Astrocyte of the spinal cord (primary cell): ENCODE data around the gene SMC1A.

Experiments
- DNase-seq: peaks from one replicate; pipeline ENCODE4 v3.0.0; 2011; ENCODE audit warnings: low read depth, low spot score
- H3K4me3 ChIP-seq: 2 replicates; pipeline ENCODE4 v1.5.1; 2011; ENCODE audit warnings: low read depth, mild to moderate bottlenecking, low read length, moderate library complexity
- in situ Hi-C: cut with HindIII; loops from 2 replicates; pipeline ENCODE4 v1.10.0; 2017; ENCODE audit warnings: low sequenced_read_pairs
- TF ChIP-seq, protein P1 (sequence below): IDR thresholded peaks from 2 replicates; pipeline ENCODE4 v1.5.1; 2012; ENCODE audit warnings: low read depth, mild to moderate bottlenecking, low read length, inconsistent platforms

Gene SMC1A

DNA sequence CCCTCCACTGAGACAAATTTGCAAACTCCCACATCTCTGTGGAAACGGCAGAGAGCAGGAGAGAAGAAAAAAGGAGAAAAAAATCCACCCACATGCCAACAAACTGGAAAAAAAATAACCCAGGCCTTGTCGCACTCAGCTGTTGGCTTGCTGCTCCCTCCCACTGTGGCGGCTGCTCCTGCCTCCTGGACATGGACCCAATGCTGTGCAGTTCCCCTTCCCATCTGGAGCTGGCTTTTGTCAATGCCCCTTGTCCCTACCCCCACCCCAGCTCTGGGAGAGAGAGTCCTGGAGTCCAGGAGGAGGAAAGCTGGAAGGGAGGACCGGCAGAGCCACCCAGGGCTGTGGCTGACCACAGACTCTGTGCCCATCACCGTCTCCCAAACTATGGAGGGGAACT is 90.2 kb downstream of the SMC1A start:
- TF ChIP-seq, protein P1, sequence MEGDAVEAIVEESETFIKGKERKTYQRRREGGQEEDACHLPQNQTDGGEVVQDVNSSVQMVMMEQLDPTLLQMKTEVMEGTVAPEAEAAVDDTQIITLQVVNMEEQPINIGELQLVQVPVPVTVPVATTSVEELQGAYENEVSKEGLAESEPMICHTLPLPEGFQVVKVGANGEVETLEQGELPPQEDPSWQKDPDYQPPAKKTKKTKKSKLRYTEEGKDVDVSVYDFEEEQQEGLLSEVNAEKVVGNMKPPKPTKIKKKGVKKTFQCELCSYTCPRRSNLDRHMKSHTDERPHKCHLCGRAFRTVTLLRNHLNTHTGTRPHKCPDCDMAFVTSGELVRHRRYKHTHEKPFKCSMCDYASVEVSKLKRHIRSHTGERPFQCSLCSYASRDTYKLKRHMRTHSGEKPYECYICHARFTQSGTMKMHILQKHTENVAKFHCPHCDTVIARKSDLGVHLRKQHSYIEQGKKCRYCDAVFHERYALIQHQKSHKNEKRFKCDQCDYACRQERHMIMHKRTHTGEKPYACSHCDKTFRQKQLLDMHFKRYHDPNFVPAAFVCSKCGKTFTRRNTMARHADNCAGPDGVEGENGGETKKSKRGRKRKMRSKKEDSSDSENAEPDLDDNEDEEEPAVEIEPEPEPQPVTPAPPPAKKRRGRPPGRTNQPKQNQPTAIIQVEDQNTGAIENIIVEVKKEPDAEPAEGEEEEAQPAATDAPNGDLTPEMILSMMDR, result no peak
- no peak overlapping the region for H3K4me3 ChIP-seq
- no peak for DNase-seq
- in situ Hi-C loops, result no loop called here

DNA sequence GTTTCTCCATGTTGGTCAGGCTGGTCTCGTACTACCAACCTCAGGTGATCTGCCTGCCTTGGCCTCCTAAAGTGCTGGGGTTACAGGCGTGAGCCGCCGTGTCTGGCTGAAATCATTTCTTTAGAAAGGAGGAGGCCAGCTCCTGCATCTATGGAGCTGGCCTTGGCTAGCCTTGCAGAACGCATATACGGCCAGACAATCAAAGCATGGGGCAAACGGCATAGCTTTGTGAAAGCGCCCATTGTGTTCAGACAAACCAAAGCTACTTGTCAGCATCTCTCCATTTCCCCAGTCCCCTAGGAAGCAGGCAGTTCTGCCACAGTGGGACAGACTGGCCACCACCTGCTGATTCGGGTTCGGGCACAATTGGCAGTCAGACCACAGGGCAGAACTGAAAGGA is 92.1 kb downstream of the SMC1A start:
- H3K4me3 ChIP-seq, result no peak overlapping the region
- TF ChIP-seq, protein P1, result no peak
- in situ Hi-C loops, result no loop called here
- no peak for DNase-seq

DNA sequence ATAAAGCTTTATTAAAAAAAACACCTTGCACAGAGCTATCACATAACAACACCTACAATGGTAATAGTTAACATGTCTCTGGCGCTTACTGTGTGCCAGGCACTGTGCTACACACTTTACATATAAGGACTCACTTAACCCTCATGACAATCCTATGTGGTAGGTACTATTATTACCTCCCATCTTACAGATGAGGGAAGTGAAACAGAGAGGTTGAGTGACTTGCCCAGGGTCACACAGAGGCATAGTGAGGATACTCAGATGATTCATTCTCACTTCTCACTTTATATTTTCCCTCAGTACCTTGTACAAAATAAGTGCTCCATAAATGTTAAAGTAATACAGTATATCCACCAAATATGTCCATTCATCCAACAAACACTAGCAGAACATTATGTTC is 97.7 kb downstream of the SMC1A start:
- in situ Hi-C loops, result no loop called here
- H3K4me3 ChIP-seq, result no peak overlapping the region
- TF ChIP-seq, protein P1, result no peak
- DNase-seq, result no peak
